ENCODE results near the gene LBH. TPM values are rescaled to one million over a fixed set of nuclear protein-coding genes. Genes with fewer than 3 reads are reported as not detected.

Gene LBH
- total and polyA plus RNA-seq, 11 donors = 54.2 to 226 (median 166) TPM

- 96 to 100% (median 97%) methylated on average over 4 of the region's 4 CpGs for WGBS, 4 donors
- Histone ChIP-seq H3K36me3 (no peaks in the 10 kb centered on the region), H3K27me3 (no peaks in the 10 kb centered on the region), H3K4me1 (peaks cover 0 to 15% (median 0%) of the 10 kb centered on the region in 12 donors), H3K27ac (no peak overlapping the region), H3K9me3 (no peaks in the 10 kb centered on the region), H3K4me3 (no peak overlapping the region)
- intact Hi-C loops (cut with DNase I) = no loop called here
- no peak for TF ChIP-seq POLR2A (IDR thresholded peaks at IDR 0.05)
- TF ChIP-seq, protein P1, sequence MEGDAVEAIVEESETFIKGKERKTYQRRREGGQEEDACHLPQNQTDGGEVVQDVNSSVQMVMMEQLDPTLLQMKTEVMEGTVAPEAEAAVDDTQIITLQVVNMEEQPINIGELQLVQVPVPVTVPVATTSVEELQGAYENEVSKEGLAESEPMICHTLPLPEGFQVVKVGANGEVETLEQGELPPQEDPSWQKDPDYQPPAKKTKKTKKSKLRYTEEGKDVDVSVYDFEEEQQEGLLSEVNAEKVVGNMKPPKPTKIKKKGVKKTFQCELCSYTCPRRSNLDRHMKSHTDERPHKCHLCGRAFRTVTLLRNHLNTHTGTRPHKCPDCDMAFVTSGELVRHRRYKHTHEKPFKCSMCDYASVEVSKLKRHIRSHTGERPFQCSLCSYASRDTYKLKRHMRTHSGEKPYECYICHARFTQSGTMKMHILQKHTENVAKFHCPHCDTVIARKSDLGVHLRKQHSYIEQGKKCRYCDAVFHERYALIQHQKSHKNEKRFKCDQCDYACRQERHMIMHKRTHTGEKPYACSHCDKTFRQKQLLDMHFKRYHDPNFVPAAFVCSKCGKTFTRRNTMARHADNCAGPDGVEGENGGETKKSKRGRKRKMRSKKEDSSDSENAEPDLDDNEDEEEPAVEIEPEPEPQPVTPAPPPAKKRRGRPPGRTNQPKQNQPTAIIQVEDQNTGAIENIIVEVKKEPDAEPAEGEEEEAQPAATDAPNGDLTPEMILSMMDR (IDR thresholded peaks at IDR 0.05) = no peak
- DNase-seq (no peak), ATAC-seq (no peak)
Measured at GRCh38 chr2:30282721-30283120, 51.4 kb downstream of the LBH start.

DNA sequence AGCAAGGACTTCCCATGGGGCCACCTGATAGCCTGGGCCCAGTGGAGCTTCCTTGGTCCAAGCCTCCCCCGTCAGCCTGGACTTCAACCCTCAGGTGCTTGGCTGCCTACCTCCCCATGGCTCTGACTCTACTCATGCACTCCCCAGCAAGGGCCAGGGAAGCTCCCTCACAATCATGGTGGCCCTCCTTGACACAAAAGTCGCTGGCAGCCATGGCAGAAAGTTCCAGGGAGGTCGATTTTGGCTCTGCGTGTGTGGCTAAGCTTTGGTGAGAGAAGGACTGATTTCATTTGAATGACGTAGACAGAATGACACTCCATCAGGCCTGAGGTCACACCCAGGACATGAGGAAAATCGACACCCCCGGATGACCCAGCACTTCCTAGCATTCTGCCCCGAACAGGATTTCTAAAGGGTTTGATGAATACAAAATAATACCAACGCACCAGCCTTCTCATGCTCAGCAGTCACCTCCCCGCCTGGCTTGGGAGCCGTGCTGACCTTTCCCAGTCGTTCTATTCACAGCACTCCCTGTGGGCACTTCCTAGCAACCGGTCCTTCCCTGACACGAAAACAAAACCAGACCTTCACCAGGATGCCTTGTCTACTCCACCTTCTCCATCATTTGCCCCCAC is 52.7 kb downstream of the LBH start:
- intact Hi-C loops (cut with DNase I) = no loop called here
- WGBS, 4 donors = 44 to 70% (median 55%) methylated on average over 14 of the region's 14 CpGs
- peak overlapping the region in 3 of 12 donors; percentile 13 to 65 (median 35) for H3K27ac ChIP-seq
- no peak for TF ChIP-seq POLR2A (IDR thresholded peaks at IDR 0.05)
- TF ChIP-seq, protein P1 (IDR thresholded peaks at IDR 0.05) = no peak
- no peaks in the 10 kb centered on the region for H3K36me3 ChIP-seq
- H3K27me3 ChIP-seq = no peaks in the 10 kb centered on the region
- H3K4me1 ChIP-seq = peaks cover 0 to 15% (median 0%) of the 10 kb centered on the region in 12 donors
- ATAC-seq = peak in 3 of 4 donors; percentile 73 to 80 (median 75)
- no peaks in the 10 kb centered on the region for H3K9me3 ChIP-seq
- H3K4me3 ChIP-seq = no peak overlapping the region
- DNase-seq = peak in 2 of 5 donors; percentile 34 to 42

DNA sequence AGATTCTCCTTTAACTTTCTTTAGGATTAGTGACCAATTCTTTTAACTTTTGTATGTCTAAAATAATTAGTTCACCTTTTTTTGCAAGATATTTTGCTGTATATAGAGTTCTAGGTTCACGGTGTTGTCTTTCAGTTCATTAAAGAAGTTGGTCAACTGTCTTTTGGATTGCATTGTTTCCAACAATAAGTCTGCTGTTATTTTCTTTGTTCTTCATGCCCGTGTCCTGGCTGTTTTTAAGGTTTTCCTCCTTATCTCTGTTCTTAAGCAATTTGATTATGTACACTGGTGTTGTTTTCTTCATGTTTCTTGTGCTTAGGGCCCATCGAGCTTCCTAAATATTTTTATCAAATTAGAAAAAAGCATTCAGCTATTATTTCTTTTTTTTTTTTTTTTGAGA is 54.4 kb downstream of the LBH start:
- Histone ChIP-seq H3K4me3 (no peak overlapping the region), H3K36me3 (no peaks in the 10 kb centered on the region), H3K4me1 (peaks cover 0 to 15% (median 2%) of the 10 kb centered on the region in 12 donors), H3K27ac (no peak overlapping the region), H3K9me3 (no peaks in the 10 kb centered on the region), H3K27me3 (no peaks in the 10 kb centered on the region)
- DNase-seq (no peak), ATAC-seq (no peak)
- intact Hi-C loops (cut with DNase I) = no loop called here
- no peak for TF ChIP-seq POLR2A (IDR thresholded peaks at IDR 0.05)
- TF ChIP-seq, protein P1 (IDR thresholded peaks at IDR 0.05) = no peak
- WGBS, 4 donors = 92 to 96% (median 94%) methylated on average over 3 of the region's 3 CpGs

GRCh38 chr2:30287190-30287840 is 56.0 kb downstream of the LBH start:
- DNase-seq = no peak
- H3K27ac ChIP-seq = no peak overlapping the region
- H3K4me3 ChIP-seq = no peak overlapping the region
- ATAC-seq = no peak
- no peaks in the 10 kb centered on the region for H3K9me3 ChIP-seq
- TF ChIP-seq POLR2A (IDR thresholded peaks at IDR 0.05) = no peak
- TF ChIP-seq, protein P1 (IDR thresholded peaks at IDR 0.05) = no peak
- WGBS, 4 donors = 90 to 95% (median 94%) methylated on average over 1 of the region's 1 CpG
- intact Hi-C loops (cut with DNase I) = no loop called here
- no peaks in the 10 kb centered on the region for H3K36me3 ChIP-seq
- no peaks in the 10 kb centered on the region for H3K27me3 ChIP-seq
- H3K4me1 ChIP-seq = peaks cover 0 to 15% (median 2%) of the 10 kb centered on the region in 12 donors
